ENCODE data around the gene IQGAP3. TPM values are rescaled to one million over a fixed set of nuclear protein-coding genes. Genes with fewer than 3 reads are reported as not detected.

The IQGAP3 gene
- total and polyA plus RNA-seq, 2 of the 4 experiments (the other 2 are of a cell fraction), result 12.5 to 13.6 TPM

DNA sequence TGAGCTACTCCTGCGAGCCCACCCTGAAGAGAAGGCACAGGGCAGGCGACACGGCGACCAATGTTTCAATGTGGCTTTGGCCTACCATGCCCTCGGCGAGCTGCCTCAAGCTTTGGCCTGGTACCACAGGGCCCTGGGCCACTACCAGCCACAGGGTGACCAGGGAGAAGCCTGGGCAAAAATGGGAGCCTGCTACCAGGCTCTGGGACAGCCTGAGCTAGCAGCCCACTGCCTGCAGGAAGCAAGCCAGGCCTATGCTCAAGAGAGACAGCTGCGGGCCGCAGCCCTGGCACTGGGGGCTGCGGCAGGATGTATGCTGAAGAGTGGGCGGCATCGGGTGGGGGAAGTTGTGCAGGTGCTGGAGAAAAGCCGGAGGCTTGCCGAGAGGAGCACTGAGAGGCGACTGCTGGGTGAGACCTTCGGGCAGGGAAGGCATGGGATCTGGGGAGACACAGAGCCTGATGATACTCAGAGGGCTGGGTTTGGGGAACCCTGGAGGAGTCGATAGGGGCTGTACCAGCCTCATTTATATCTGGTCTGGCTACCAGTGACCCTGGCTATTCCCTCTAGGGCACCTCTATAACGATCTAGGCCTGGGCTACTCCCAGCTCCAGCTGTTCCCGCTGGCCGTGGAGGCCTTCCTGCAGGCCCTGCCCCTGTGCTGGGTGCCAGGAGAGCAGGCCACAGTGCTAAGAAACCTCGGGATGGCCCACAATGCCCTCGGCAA is 9.5 kb upstream of the IQGAP3 start:
- Histone ChIP-seq H2BK20ac (ENCODE audit: low read depth, low read length) (no peak overlapping the region), H3K23ac (ENCODE audit: low read depth, low read length) (no peak overlapping the region), H4K5ac (ENCODE audit: low read depth, low read length) (no peak overlapping the region), H3K9me3 (ENCODE audit: control insufficient read depth, insufficient read depth, low read length) (no peaks in the 10 kb centered on the region), H4K91ac (ENCODE audit: insufficient read depth, low read depth, low read length) (no peak overlapping the region), H3K4me1 (ENCODE audit: control insufficient read depth, insufficient read depth, low read length) (no peaks in the 10 kb centered on the region), H3K14ac (replicated peaks; ENCODE audit: low read depth, low read length) (no peak overlapping the region), H3K4me2 (ENCODE audit: low read depth, low read length) (no peak overlapping the region), H2AK9ac (replicated peaks; ENCODE audit: low read depth, low read length, poor library complexity) (peak overlapping the region; percentile 55), H4K20me1 (ENCODE audit: insufficient read depth, low read length) (no peaks in the 10 kb centered on the region), H3K18ac (ENCODE audit: low read depth, low read length) (no peak overlapping the region), H2BK15ac (ENCODE audit: low read depth, low read length) (no peak overlapping the region), H3K27me3 (ENCODE audit: control insufficient read depth, insufficient read depth, low read length) (peaks cover 21% of the 10 kb centered on the region), H2BK5ac (ENCODE audit: low read depth, low read length, poor library complexity, severe bottlenecking) (no peak overlapping the region), H2AFZ (replicated peaks; ENCODE audit: low read length, poor library complexity) (no peak overlapping the region), H3K27ac (ENCODE audit: insufficient read depth, low read length) (no peak overlapping the region), H3K9me1 (ENCODE audit: insufficient read depth, low read length) (no peaks in the 10 kb centered on the region), H4K8ac (ENCODE audit: low read depth in 2 of 2, low read length in 2 of 2) (no peak overlapping the region), H3K56ac (ENCODE audit: extremely low read depth, insufficient read depth, low read length) (no peak overlapping the region), H3K36me3 (ENCODE audit: control insufficient read depth, insufficient read depth, low read length) (no peaks in the 10 kb centered on the region), H3K4ac (ENCODE audit: low read depth, low read length) (no peak overlapping the region), H3K9ac (ENCODE audit: low read depth, low read length) (no peak overlapping the region), H3K4me3 (ENCODE audit: insufficient read depth, low read depth, low read length) (no peak overlapping the region), H3K79me1 (ENCODE audit: low read depth in 1 of 2, low read length in 2 of 2) (no peaks in the 10 kb centered on the region), H2AK5ac (ENCODE audit: low read depth, low read length) (no peak overlapping the region), H2BK120ac (ENCODE audit: low read depth, low read length) (no peak overlapping the region)
- intact Hi-C loops (cut with micrococcal nuclease) (no loop called here), in situ Hi-C loops (cut with MboI; ENCODE audit: low sequenced_read_pairs) (no loop called here), dilution Hi-C loops (cut with HindIII; ENCODE audit: low sequenced_read_pairs, unreplicated experiment) (no loop called here)
- BruUV-seq (replicated peaks), result no TSS peak
- 83% methylated on average over 16 of the region's 21 CpGs; no CpG with 5 or more reads in 1 of the 2 experiments for WGBS, 2 experiments (ENCODE audit: extremely low coverage in 2 of 2, insufficient read length in 1 of 2)
- POLR2A ChIA-PET (ENCODE audit: unreplicated experiment), result no interaction called here
- CTCF ChIA-PET, result no interaction called here
- no peak for DNase-seq
- TF ChIP-seq MAZ (IDR thresholded peaks at IDR 0.05; ENCODE audit: borderline replicate concordance, low read depth, low read length), result no peak
- TF ChIP-seq POLR2A (IDR thresholded peaks at IDR 0.05; ENCODE audit: low read depth, low read length), result no peak
- TF ChIP-seq, protein P1, sequence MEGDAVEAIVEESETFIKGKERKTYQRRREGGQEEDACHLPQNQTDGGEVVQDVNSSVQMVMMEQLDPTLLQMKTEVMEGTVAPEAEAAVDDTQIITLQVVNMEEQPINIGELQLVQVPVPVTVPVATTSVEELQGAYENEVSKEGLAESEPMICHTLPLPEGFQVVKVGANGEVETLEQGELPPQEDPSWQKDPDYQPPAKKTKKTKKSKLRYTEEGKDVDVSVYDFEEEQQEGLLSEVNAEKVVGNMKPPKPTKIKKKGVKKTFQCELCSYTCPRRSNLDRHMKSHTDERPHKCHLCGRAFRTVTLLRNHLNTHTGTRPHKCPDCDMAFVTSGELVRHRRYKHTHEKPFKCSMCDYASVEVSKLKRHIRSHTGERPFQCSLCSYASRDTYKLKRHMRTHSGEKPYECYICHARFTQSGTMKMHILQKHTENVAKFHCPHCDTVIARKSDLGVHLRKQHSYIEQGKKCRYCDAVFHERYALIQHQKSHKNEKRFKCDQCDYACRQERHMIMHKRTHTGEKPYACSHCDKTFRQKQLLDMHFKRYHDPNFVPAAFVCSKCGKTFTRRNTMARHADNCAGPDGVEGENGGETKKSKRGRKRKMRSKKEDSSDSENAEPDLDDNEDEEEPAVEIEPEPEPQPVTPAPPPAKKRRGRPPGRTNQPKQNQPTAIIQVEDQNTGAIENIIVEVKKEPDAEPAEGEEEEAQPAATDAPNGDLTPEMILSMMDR (conservative IDR thresholded peaks at IDR 0.05; ENCODE audit: low read depth, low read length), result no peak
- TF ChIP-seq, protein P2, sequence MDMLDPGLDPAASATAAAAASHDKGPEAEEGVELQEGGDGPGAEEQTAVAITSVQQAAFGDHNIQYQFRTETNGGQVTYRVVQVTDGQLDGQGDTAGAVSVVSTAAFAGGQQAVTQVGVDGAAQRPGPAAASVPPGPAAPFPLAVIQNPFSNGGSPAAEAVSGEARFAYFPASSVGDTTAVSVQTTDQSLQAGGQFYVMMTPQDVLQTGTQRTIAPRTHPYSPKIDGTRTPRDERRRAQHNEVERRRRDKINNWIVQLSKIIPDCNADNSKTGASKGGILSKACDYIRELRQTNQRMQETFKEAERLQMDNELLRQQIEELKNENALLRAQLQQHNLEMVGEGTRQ (IDR thresholded peaks at IDR 0.05; ENCODE audit: low read depth, low read length), result no peak
- TF ChIP-seq RFX5 (IDR thresholded peaks at IDR 0.05; ENCODE audit: low read depth, low read length), result no peak
- TF ChIP-seq CEBPB (IDR thresholded peaks at IDR 0.05; ENCODE audit: low read depth, low read length), result no peak
- TF ChIP-seq MAFK (IDR thresholded peaks at IDR 0.05; ENCODE audit: low read depth, low read length), result no peak
- TF ChIP-seq, protein P3, sequence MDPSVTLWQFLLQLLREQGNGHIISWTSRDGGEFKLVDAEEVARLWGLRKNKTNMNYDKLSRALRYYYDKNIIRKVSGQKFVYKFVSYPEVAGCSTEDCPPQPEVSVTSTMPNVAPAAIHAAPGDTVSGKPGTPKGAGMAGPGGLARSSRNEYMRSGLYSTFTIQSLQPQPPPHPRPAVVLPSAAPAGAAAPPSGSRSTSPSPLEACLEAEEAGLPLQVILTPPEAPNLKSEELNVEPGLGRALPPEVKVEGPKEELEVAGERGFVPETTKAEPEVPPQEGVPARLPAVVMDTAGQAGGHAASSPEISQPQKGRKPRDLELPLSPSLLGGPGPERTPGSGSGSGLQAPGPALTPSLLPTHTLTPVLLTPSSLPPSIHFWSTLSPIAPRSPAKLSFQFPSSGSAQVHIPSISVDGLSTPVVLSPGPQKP (IDR thresholded peaks at IDR 0.05; ENCODE audit: borderline replicate concordance, low read depth, low read length), result no peak
- no peak for ATAC-seq (ENCODE audit: low read depth)
